Measurements from ENCODE around the gene NAALADL2.

The NAALADL2 gene

DNA sequence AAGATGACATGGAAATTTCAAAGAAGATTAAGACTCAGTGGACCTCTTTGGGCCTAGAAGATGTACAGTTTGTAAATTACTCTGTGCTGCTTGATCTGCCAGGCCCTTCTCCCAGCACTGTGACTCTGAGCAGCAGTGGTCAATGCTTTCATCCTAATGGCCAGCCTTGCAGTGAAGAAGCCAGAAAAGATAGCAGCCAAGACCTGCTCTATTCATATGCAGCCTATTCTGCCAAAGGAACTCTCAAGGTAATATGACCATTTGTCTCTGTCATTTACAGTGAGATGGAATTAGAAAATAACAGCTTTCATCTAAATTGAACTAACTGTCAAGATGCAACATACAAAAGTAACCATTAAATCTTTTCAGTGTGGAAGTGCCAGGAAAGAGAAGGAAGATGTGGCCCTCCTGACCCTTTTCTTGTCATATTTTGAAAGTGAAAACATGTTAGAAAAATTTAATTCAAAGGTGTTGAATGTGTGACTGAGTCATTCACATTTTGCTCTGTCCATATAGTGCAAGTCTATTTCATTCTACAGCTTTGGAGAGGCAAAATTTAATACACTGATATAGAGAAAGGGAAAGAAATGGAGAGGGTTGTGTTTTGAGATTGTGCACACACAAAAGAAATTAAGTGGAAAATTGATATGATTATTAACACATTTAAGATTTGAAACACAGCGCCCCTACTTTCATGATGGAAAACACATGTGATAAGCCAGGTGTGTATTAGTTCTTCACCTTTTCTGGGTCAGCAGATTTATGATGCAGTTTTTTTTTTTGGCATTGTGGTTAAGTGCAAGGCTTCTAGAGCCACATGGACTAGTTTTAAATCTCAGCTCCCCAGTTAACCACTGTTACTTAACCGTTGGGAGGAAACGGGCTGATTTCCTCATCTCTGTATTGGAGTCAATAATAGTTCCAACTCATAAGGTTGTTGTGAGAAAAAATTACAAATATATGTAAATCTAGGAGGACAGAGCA lies 375.1 kb downstream of the NAALADL2 start:
- no peak for DNase-seq
- no peaks in the 10 kb centered on the region; the same call in 1 of the 2 replicates for H3K4me1 ChIP-seq
- no peaks in the 10 kb centered on the region for H3K27me3 ChIP-seq
- no peaks in the 10 kb centered on the region for H3K36me3 ChIP-seq
- H3K9me3 ChIP-seq = no peaks in the 10 kb centered on the region
- TF ChIP-seq CTCF (IDR thresholded peaks at IDR 0.05; ENCODE audit: low read depth, low read length) = no peak
- H3K4me3 ChIP-seq (ENCODE audit: low read depth, low read length) = no peak overlapping the region

DNA sequence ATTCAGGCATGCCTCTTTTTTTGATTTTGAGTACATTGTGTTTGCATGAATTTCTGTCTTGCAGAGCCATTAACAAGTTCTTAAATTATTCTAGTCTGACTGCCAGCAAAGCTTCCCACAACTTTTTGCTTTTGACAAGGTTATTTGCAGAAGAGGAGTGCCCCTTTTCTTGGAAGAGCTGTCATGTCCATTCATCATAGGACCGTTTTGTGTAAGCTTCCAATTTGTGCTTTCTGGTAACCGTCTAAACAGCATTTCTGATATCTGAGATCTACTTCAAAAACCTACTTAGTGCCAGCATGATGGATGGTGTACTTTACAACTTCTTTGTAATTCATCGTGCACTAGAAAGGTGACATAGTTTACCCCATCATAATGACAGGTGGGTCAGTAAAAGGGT lies 379.7 kb downstream of the NAALADL2 start:
- TF ChIP-seq CTCF (IDR thresholded peaks at IDR 0.05; ENCODE audit: low read depth, low read length) = no peak
- H3K4me1 ChIP-seq = no peaks in the 10 kb centered on the region; the same call in none of the 2 replicates
- no peaks in the 10 kb centered on the region for H3K9me3 ChIP-seq
- H3K36me3 ChIP-seq = no peaks in the 10 kb centered on the region
- no peak overlapping the region for H3K4me3 ChIP-seq (ENCODE audit: low read depth, low read length)
- DNase-seq = no peak
- no peaks in the 10 kb centered on the region for H3K27me3 ChIP-seq

DNA sequence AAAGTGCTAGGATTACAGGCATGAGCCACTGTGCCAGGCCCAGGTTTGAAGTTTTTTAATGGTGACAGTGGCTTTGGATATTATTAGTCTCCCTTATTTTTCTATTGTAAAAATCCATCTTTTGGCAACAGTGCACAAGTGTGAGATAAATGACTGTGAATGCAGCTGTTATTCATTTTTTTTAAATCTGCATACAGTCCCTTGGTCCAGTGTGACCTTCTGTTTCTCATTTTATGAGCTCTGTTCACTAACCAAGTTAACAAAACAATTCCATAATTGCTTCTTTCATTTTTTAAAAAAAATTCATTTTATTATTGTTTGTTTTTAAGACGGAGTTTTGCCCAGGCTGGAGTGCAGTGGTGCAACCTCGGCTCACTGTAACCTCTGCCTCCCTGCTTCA lies 381.8 kb downstream of the NAALADL2 start:
- no peaks in the 10 kb centered on the region; the same call in none of the 2 replicates for H3K4me1 ChIP-seq
- no peaks in the 10 kb centered on the region for H3K36me3 ChIP-seq
- no peak for DNase-seq
- no peaks in the 10 kb centered on the region for H3K27me3 ChIP-seq
- H3K9me3 ChIP-seq = no peaks in the 10 kb centered on the region
- no peak for TF ChIP-seq CTCF (IDR thresholded peaks at IDR 0.05; ENCODE audit: low read depth, low read length)
- H3K4me3 ChIP-seq (ENCODE audit: low read depth, low read length) = no peak overlapping the region

DNA sequence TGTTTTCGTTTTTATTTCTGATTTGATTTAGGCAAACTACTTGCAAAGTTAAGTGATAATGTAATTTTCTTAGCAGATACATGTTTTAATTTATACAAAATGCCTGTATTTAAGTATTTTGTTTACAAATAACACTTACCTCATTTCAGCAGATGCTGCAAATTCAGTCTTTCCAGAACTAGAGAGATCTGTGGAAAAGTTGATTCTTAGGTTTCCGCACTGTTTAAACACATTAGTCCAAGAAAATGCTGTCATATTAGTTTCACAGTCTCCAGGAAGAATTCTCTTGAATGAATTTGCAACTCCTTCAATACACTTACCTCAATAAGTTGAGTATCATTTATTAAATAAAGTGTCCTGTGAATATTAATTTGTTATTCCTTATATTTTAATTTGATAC lies 383.1 kb downstream of the NAALADL2 start:
- Histone ChIP-seq H3K4me3 (ENCODE audit: low read depth, low read length) (no peak overlapping the region), H3K9me3 (no peaks in the 10 kb centered on the region), H3K4me1 (no peaks in the 10 kb centered on the region; the same call in none of the 2 replicates), H3K36me3 (no peaks in the 10 kb centered on the region), H3K27me3 (no peaks in the 10 kb centered on the region)
- no peak for DNase-seq
- no peak for TF ChIP-seq CTCF (IDR thresholded peaks at IDR 0.05; ENCODE audit: low read depth, low read length)

DNA sequence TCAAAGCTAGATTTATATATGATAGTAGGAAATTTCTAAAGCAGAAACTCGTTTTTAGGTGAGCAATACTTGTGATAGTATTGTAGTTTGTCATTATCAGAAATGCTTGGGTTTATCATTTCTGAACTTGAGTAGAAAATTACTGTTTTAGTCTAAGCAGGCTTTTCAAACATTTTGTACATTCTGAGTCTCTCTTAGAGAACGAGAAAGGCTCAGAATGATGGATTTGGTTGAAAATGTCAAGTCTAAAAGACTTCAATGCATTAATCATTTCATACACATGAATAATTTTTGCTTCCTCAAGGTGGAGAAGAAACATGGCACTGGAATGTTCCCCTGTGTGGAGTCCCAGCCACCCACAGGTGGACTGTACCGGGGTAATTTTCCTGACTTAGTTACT lies 387.1 kb downstream of the NAALADL2 start:
- Histone ChIP-seq H3K9me3 (no peaks in the 10 kb centered on the region), H3K4me1 (no peaks in the 10 kb centered on the region; the same call in 1 of the 2 replicates), H3K36me3 (no peaks in the 10 kb centered on the region), H3K4me3 (ENCODE audit: low read depth, low read length) (no peak overlapping the region), H3K27me3 (no peaks in the 10 kb centered on the region)
- TF ChIP-seq CTCF (IDR thresholded peaks at IDR 0.05; ENCODE audit: low read depth, low read length) = no peak
- no peak for DNase-seq

DNA sequence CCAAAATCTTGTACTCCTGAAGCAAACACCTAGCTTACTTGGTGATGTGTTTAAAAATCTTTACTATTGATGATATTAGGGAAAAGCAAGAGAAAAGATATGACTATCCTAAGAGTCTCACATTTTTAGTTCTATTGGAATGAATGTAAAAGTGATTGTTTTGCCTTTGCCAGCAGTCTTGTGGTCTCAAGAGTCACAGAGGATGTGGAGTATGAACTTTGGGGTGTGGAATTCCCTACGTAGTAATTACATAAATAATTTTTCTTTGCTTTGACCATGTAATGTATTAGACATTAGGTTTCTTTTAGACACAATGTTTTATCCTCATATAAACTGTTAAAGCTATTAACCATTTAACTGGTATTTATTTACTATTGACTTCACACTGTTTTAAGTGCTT lies 387.6 kb downstream of the NAALADL2 start:
- Histone ChIP-seq H3K36me3 (no peaks in the 10 kb centered on the region), H3K4me1 (no peaks in the 10 kb centered on the region; the same call in 1 of the 2 replicates), H3K27me3 (no peaks in the 10 kb centered on the region), H3K9me3 (no peaks in the 10 kb centered on the region), H3K4me3 (ENCODE audit: low read depth, low read length) (no peak overlapping the region)
- DNase-seq = no peak
- TF ChIP-seq CTCF (IDR thresholded peaks at IDR 0.05; ENCODE audit: low read depth, low read length) = no peak
